ENCODE data around the gene TRIM24.

Gene TRIM24

GRCh38 chr7:138579136-138579535 is 119.1 kb downstream of the TRIM24 start:
- DNase-seq (ENCODE audit: low read depth) = no peak

- no peak for DNase-seq (ENCODE audit: low read depth)
Observed at GRCh38 chr7:138579671-138580070, 119.6 kb downstream of the TRIM24 start.

DNA sequence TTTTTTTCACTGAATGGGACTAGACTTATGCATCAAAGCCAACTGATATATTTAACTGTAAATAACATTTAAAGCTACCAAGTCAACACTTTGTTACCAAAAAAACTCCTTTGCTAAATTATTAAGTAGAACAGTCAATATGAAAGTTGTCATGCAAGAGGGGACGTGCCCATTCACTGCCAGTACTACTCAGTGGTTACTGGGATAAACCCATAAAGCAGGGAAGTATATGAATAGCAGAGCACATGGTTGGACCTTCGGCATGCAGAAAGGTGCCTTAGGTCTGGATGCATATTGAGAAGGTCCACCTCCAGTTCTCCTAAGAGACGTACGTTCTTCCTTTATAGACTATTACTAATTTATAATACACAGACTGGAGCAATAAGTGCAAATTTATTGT is 121.0 kb downstream of the TRIM24 start:
- DNase-seq (ENCODE audit: low read depth) = no peak

DNA sequence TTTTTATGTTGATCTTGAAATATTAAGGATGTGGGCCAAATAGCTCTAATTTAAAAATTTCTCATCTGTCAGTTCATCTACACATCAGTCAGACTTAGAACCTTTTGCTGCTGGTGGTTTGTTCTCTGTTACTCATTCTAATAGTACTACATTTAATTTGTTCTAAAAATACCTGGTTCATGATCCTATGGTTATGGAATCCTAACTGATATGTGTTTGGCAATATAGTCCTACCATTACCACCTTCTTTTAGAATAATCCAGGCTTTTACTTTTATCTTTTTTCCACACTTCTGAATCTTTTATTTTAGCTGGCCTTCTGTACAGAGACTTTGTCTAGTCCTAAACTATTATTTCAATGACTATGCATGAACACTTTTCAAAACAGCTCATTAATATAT is 124.2 kb downstream of the TRIM24 start:
- DNase-seq (ENCODE audit: low read depth) = no peak

- DNase-seq (ENCODE audit: low read depth) = no peak
Observed at GRCh38 chr7:138584696-138585095, 124.6 kb downstream of the TRIM24 start.

DNA sequence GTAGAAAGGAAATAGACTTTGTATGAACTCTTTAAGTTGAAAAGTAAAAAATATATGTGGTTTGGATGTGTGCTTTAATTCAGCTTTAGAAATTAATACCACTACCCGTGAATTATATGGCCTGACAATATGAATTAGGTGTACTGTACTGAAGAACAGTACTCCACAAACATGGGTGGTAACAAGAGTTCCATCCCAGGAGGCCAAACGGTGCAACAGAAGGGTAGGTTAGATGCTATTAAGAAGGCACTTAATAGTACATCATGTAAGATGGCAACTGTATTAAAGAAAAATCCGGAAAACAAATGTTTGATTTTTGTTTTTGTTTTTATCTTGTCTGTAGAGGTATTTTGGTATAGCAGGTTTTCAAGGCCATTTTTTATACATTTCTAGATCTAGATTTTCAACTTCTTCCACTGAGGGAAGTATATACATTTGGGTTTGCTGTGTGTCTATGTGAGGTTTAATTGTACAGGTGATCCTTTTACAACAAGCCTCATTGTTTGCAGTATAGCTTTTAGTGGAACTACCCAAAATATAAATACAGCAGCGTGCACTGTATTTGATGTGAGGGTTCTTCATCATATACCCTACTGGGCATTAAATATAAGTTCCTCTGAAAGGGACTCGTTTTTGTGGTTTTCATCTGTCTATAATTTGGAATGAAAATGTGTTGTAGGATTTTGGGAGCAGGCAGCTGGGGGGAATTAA is 125.4 kb downstream of the TRIM24 start:
- DNase-seq (ENCODE audit: low read depth) = no peak

GRCh38 chr7:138587485-138587884 is 127.4 kb downstream of the TRIM24 start:
- no peak for DNase-seq (ENCODE audit: low read depth)

- DNase-seq (ENCODE audit: low read depth) = no peak
Observed at GRCh38 chr7:138588986-138589385, 128.9 kb downstream of the TRIM24 start.

GRCh38 chr7:138590154-138590553 is 130.1 kb downstream of the TRIM24 start:
- no peak for DNase-seq (ENCODE audit: low read depth)

DNA sequence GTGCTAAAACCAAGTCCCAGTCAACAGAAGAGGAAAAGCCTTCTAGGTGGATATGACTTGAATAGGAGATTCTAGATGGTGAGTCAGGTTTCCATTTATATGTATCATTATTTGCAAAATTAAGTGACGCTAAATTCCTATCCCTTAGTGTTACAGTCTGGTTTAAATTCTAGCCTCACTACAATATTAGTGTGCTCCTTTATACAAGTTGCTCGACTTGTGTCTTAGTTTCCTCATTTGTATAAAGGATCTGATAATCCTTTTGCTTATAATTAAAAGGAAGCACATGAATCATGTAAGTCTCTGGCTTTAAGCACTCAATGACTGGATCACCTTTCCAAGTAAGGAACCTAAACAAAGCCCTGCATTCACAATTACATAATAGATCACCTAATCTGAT is 135.4 kb downstream of the TRIM24 start:
- DNase-seq (ENCODE audit: low read depth) = no peak

DNA sequence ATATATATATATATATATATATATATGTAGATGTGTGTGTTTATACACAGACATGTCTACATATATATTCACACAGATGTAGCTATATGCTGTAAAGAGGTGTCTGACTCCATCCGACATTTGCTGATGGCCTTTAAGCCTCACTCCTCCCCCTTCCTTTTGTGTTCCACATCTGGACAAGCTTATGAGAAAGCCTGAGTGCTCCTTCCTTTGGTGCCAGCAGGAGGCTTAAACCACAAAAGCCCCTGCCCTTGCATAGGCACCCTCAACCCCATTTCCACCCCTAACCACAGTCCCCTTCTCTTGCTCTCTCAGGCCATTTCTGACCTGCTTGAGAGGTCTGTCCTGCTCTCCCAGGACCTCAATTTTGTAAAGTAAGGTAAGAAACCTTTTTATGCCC is 142.4 kb downstream of the TRIM24 start:
- no peak for DNase-seq (ENCODE audit: low read depth)

DNA sequence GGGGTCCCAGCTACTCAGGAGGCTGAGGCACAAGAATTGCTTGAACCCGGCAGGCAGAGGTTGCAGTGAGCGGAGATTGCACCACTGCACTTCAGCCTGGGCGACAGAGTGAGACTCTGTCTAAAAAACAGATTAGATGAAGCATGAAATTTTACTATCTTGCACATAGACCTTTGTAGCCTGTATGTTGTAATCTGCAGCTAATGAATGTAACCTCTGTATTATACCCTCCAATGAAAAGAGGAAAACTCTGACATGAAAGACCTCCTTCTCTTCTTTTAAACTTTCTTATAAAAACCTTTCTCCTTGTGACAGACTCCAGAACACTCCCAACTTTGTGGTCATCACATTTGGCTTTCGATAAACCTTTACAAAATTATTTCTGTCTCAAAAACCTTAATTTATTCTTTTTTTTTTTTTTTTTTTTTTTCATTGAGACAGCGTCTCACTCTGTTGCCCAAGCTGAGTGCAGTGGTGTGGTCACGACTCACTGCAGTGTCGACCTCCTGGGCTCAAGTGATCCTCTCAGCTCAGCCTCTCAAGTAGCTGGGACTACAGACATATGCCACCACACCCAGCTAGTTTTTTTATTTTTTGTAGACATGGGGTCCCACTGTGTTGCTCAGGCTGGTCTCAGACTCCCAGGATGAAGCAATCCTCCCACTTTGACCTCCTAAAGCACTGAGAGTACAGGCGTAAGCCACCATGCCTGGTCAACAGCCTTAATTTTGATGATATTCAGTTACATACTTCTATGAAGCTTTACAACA is 143.7 kb downstream of the TRIM24 start:
- no peak for DNase-seq (ENCODE audit: low read depth)

- no peak for DNase-seq (ENCODE audit: low read depth)
Observed at GRCh38 chr7:138606236-138606635, 146.2 kb downstream of the TRIM24 start.

DNA sequence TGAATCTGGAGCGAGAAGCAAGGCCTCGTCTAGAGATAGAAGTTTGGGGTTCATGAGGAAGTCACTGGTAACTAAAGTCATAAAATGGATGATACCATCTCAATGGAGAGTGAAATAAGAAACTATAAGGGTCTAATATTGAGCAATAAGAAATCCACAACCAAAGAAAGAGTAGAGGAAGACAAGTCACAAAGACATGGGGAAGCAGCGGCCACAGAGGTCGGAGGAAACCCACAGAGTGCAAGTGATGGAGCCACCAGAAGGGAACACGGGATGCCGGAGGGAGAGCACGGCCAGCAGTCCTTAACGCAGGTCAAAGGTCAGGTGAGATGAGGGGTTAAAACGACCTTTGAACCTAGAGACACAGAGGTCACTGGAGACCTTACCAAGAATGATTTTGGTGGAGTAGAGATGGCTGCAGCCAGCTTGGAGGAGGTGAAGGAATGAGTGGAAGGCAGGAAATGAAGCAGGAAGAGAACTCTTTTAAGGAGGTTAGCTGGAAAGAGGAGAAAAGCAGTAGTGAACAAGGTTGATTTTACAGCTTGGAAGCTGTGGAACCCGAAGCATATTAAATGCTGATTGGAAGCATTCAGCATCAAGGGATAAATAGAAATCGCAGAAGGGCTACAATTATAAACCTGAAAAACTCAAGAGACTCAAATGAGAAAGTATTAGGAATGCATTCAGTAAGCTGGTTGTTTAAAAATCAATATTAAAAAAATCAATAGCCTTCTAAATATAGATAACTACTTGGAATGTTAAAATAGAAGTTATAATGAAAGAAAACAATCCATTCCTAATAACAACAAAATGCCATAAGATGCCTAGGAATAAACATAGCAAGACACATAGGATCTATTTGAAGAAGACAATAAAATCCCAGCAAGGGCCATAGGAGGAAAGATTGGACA is 147.4 kb downstream of the TRIM24 start:
- no peak for DNase-seq (ENCODE audit: low read depth)

- DNase-seq (ENCODE audit: low read depth) = no peak
Observed at GRCh38 chr7:138608275-138608674, 148.2 kb downstream of the TRIM24 start.

DNA sequence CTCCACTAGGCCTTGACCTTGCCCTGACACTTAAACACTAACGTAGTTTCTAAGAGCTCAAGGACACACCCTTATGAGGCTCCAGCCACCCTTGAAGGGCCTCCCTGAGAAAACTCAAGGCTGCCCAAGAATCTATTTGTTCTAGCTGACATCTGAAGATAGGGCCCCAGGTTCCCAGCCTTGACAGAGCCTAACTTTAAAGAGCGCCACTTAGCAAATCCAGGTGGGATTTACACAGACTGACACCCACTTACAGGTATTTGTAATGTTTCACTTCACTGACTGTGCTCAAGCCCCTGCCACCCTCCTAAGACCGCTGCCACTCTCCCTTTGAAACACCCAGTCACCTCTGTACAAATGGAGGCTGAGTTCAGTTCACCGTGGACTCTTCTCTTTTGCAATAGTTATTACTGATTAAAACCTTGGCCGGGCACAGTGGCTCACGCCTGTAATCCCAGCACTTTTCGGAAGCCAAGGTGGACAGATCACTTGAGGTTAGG is 150.7 kb downstream of the TRIM24 start:
- no peak for DNase-seq (ENCODE audit: low read depth)

GRCh38 chr7:138613630-138614029 is 153.6 kb downstream of the TRIM24 start:
- no peak for DNase-seq (ENCODE audit: low read depth)

DNA sequence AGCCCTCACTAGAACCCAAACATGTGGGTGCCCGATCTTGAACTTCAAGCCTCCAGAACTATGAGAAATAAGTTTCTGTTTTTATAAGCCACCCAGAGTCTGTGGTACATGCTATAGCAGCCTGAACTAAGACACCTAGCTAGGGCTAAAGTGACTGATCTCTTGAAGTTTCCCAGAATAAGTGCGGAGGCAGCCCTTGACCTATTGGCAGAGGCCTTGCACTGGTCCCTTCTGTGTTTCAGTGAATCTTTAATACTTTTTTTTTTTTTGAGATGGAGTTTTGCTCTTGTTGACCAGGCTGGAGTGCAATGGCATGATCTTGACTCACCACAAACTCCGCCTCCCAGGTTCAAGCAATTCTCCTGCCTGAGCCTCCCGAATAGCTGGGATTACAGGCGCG is 156.0 kb downstream of the TRIM24 start:
- DNase-seq (ENCODE audit: low read depth) = no peak

DNA sequence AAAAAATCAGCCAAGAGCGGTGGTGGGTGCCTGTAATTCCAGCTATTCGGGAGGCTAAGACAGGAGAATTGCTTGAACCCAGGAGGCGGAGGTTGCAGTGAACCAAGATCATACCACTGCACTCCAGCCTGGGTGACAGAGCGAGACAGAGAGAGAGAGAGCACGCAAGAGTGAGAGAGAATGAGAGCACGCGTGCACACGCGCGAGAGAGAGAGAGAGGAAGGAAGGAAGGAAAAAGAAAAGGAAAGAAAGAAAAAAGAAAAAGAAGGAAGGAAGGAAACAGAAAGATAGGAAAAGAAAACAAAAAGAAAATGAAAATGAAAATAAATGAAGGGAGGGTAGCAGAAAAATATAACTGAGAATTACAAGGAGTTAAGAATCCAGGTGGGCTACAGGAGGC is 158.4 kb downstream of the TRIM24 start:
- no peak for DNase-seq (ENCODE audit: low read depth)

GRCh38 chr7:138618933-138619332 is 158.9 kb downstream of the TRIM24 start:
- no peak for DNase-seq (ENCODE audit: low read depth)

GRCh38 chr7:138622841-138623240 is 162.8 kb downstream of the TRIM24 start:
- no peak for DNase-seq (ENCODE audit: low read depth)

DNA sequence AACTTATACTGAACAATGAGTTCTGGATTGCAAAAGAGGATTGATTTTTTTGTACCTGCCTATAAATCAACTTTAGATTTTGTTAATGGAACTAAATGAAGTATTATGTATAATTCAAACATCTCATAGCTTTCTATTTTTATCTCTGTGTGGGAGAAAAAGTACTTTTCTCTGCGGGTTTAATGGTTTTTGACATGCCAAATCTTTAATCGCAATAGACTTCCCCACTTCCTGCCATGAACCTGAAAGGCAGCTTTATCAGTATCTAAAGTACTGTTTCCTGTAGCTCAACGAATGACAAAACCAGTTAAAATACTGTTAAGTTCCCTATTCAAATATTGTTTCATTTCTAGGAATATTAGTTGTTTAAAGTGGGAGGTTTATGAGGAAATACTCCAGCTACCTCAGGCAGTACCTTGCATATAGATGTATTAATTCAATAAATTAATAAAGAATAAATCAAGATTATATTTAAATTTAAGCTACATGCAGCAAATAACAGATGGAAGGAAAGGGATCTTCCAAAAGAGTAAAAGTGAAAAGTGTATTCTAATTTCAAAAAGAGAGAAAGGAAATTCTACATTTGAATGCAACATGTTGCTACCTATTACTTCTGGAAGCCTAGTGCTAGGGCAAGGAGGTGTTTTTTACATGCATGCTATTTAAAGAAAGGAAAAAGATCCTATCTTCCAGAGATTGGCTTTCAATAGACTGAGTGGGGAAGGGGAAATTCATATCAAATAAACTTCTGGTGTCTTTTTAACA is 165.2 kb downstream of the TRIM24 start:
- DNase-seq (ENCODE audit: low read depth) = no peak
